OCI-LY1 (cell line): ENCODE results near the gene ANP32A.

Experiments used
- EZH2 ChIP-seq: fragments of 200-600 bp; sonication (generic), shearing (Covaris generic); IDR thresholded peaks from 2 replicates; pipeline ENCODE4 v1.8.0; 2017; ENCODE audit warnings: borderline replicate concordance, mixed run types, mild to moderate bottlenecking, antibody characterized with exemption, low read length, moderate library complexity, mixed read lengths
- TF ChIP-seq, protein P1 (sequence below): fragments of 200-600 bp; sonication (generic), shearing (Covaris generic); IDR thresholded peaks from 2 replicates; pipeline ENCODE4 v1.5.1; 2017; ENCODE audit warnings: mild to moderate bottlenecking, antibody characterized with exemption, low read length, moderate library complexity, mixed read lengths

GRCh38 chr15:68800875-68801274 is 19.8 kb downstream of the ANP32A start:
- TF ChIP-seq, protein P1, sequence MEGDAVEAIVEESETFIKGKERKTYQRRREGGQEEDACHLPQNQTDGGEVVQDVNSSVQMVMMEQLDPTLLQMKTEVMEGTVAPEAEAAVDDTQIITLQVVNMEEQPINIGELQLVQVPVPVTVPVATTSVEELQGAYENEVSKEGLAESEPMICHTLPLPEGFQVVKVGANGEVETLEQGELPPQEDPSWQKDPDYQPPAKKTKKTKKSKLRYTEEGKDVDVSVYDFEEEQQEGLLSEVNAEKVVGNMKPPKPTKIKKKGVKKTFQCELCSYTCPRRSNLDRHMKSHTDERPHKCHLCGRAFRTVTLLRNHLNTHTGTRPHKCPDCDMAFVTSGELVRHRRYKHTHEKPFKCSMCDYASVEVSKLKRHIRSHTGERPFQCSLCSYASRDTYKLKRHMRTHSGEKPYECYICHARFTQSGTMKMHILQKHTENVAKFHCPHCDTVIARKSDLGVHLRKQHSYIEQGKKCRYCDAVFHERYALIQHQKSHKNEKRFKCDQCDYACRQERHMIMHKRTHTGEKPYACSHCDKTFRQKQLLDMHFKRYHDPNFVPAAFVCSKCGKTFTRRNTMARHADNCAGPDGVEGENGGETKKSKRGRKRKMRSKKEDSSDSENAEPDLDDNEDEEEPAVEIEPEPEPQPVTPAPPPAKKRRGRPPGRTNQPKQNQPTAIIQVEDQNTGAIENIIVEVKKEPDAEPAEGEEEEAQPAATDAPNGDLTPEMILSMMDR = no peak
- TF ChIP-seq EZH2 = no peak
